Measurements from ENCODE around the gene SCAND1.

Gene SCAND1

GRCh38 chr20:35903843-35904242 lies 50.5 kb downstream of the SCAND1 start:
- DNase-seq, result no peak
